ENCODE results near the gene PCGF1. TPM values are rescaled to one million over a fixed set of nuclear protein-coding genes. Genes with fewer than 3 reads are reported as not detected.

PCGF1 gene
- total and polyA plus RNA-seq, 4 donors = 3.3 to 12.5 (median 10.9) TPM

DNA sequence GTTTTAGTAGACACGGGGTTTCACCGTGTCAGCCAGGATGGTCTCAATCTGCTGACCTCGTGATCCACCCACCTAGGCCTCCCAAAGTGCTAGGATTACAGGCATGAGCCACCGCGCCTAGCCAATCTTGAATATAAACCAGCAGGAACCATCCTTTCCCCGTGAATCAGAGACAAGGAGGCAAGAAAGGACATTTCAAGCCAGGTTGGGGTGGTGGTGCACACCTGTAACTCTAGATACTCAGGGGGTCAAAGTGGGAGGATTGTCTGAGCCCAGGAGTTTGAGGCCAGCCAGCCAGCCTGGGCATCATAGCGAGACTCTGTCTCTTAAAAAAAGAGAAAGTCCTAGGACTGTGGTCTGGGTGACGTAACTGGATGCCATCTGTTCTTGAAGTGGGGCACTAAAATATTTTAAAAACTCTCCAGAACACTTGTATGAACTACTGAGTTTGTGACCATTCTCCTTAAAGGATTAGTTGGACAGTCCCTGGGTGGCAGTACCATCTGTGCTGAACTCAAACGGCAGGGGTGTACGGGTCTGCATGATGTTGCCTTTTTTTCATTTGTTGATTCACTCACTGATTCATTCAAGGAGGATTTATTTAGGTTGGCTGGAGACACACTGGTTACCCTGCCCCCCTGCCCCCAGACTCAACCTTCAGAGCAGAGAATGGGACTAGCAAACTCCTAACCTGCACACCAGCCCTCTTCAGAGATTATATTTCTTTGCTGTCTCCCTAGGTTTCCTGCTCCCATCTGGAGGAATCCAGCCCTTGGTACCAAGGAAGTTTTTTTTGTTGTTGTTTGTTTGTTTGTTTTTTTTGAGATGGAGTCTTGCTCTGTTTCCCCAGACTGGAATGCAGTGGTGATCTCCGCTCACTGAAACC is 3.9 kb upstream of the PCGF1 start:
- no peak for DNase-seq (ENCODE audit: low spot score)
- H3K36me3 ChIP-seq (ENCODE audit: control insufficient read depth in 4 of 4, insufficient read depth in 3 of 4, low read depth in 1 of 4, low read length in 3 of 4) = no peaks in the 10 kb centered on the region
- no peak overlapping the region for H3K9ac ChIP-seq (ENCODE audit: low read depth in 1 of 2, low read length in 2 of 2)
- TF ChIP-seq GABPA (IDR thresholded peaks at IDR 0.05 in 1 of 2, conservative IDR thresholded peaks at IDR 0.05 in 1 of 2) = no peak
- TF ChIP-seq, protein P1, sequence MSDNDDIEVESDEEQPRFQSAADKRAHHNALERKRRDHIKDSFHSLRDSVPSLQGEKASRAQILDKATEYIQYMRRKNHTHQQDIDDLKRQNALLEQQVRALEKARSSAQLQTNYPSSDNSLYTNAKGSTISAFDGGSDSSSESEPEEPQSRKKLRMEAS (IDR thresholded peaks at IDR 0.05) = no peak
- no peak for TF ChIP-seq HNF4G (IDR thresholded peaks at IDR 0.05)
- no peak for TF ChIP-seq NR2F2 (IDR thresholded peaks at IDR 0.05)
- TF ChIP-seq, protein P2, sequence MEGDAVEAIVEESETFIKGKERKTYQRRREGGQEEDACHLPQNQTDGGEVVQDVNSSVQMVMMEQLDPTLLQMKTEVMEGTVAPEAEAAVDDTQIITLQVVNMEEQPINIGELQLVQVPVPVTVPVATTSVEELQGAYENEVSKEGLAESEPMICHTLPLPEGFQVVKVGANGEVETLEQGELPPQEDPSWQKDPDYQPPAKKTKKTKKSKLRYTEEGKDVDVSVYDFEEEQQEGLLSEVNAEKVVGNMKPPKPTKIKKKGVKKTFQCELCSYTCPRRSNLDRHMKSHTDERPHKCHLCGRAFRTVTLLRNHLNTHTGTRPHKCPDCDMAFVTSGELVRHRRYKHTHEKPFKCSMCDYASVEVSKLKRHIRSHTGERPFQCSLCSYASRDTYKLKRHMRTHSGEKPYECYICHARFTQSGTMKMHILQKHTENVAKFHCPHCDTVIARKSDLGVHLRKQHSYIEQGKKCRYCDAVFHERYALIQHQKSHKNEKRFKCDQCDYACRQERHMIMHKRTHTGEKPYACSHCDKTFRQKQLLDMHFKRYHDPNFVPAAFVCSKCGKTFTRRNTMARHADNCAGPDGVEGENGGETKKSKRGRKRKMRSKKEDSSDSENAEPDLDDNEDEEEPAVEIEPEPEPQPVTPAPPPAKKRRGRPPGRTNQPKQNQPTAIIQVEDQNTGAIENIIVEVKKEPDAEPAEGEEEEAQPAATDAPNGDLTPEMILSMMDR (IDR thresholded peaks at IDR 0.05; ENCODE audit: low read depth, low read length, missing input control) = no peak
- no peak for TF ChIP-seq HNF4A (conservative IDR thresholded peaks at IDR 0.05)
- TF ChIP-seq YY1 (IDR thresholded peaks at IDR 0.05) = no peak
- TF ChIP-seq TAF1 (conservative IDR thresholded peaks at IDR 0.05) = no peak
- TF ChIP-seq RXRA (IDR thresholded peaks at IDR 0.05) = no peak
- TF ChIP-seq FOXA1 (IDR thresholded peaks at IDR 0.05) = no peak
- TF ChIP-seq JUND (IDR thresholded peaks at IDR 0.05) = no peak
- TF ChIP-seq FOXA2 (IDR thresholded peaks at IDR 0.05) = no peak
- no peak for TF ChIP-seq SP1 (IDR thresholded peaks at IDR 0.05)
- TF ChIP-seq, protein P3, sequence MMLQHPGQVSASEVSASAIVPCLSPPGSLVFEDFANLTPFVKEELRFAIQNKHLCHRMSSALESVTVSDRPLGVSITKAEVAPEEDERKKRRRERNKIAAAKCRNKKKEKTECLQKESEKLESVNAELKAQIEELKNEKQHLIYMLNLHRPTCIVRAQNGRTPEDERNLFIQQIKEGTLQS (IDR thresholded peaks at IDR 0.05) = no peak
- TF ChIP-seq, protein P4, sequence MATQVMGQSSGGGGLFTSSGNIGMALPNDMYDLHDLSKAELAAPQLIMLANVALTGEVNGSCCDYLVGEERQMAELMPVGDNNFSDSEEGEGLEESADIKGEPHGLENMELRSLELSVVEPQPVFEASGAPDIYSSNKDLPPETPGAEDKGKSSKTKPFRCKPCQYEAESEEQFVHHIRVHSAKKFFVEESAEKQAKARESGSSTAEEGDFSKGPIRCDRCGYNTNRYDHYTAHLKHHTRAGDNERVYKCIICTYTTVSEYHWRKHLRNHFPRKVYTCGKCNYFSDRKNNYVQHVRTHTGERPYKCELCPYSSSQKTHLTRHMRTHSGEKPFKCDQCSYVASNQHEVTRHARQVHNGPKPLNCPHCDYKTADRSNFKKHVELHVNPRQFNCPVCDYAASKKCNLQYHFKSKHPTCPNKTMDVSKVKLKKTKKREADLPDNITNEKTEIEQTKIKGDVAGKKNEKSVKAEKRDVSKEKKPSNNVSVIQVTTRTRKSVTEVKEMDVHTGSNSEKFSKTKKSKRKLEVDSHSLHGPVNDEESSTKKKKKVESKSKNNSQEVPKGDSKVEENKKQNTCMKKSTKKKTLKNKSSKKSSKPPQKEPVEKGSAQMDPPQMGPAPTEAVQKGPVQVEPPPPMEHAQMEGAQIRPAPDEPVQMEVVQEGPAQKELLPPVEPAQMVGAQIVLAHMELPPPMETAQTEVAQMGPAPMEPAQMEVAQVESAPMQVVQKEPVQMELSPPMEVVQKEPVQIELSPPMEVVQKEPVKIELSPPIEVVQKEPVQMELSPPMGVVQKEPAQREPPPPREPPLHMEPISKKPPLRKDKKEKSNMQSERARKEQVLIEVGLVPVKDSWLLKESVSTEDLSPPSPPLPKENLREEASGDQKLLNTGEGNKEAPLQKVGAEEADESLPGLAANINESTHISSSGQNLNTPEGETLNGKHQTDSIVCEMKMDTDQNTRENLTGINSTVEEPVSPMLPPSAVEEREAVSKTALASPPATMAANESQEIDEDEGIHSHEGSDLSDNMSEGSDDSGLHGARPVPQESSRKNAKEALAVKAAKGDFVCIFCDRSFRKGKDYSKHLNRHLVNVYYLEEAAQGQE (IDR thresholded peaks at IDR 0.05) = no peak
- no peak for TF ChIP-seq RAD21 (IDR thresholded peaks at IDR 0.05)
- TF ChIP-seq EGR1 (IDR thresholded peaks at IDR 0.05; ENCODE audit: low read depth in 2 of 2) = no peak
- TF ChIP-seq, protein P5, sequence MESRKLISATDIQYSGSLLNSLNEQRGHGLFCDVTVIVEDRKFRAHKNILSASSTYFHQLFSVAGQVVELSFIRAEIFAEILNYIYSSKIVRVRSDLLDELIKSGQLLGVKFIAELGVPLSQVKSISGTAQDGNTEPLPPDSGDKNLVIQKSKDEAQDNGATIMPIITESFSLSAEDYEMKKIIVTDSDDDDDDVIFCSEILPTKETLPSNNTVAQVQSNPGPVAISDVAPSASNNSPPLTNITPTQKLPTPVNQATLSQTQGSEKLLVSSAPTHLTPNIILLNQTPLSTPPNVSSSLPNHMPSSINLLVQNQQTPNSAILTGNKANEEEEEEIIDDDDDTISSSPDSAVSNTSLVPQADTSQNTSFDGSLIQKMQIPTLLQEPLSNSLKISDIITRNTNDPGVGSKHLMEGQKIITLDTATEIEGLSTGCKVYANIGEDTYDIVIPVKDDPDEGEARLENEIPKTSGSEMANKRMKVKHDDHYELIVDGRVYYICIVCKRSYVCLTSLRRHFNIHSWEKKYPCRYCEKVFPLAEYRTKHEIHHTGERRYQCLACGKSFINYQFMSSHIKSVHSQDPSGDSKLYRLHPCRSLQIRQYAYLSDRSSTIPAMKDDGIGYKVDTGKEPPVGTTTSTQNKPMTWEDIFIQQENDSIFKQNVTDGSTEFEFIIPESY (IDR thresholded peaks at IDR 0.05) = no peak
- no peak overlapping the region for H3K4me3 ChIP-seq (ENCODE audit: low read depth in 1 of 3, low read length in 3 of 3)
- WGBS = 36% methylated on average over 11 of the region's 11 CpGs
- H3K27me3 ChIP-seq (ENCODE audit: control insufficient read depth in 4 of 4, insufficient read depth in 4 of 4, low read length in 3 of 4) = peaks cover 7 to 20% (median 10%) of the 10 kb centered on the region in 4 donors
- no peak overlapping the region for H3K27ac ChIP-seq (ENCODE audit: low read depth in 1 of 2, low read length in 2 of 2)
- H3K4me1 ChIP-seq (ENCODE audit: control insufficient read depth in 4 of 4, insufficient read depth in 4 of 4, low read length in 3 of 4) = peaks cover 16 to 31% (median 21%) of the 10 kb centered on the region in 4 donors
- H3K9me3 ChIP-seq (ENCODE audit: control insufficient read depth in 4 of 4, low read length in 3 of 4) = no peaks in the 10 kb centered on the region
